Choroid plexus epithelial cell (primary cell): ENCODE data around the gene ADGRA3.

ENCODE experiments used
- DNase-seq: peaks from one replicate; pipeline ENCODE4 v3.0.0-alpha.2; 2010; ENCODE audit warnings: low read depth
- H3K4me3 ChIP-seq: 2 replicates; pipeline ENCODE4 v1.5.1; 2011; ENCODE audit warnings: low read depth, mild to moderate bottlenecking, control low read depth, low read length, moderate library complexity
- TF ChIP-seq, protein P1 (sequence below): conservative IDR thresholded peaks from 2 replicates; pipeline ENCODE4 v1.5.1; 2011; ENCODE audit warnings: low read depth, mild to moderate bottlenecking, control low read depth, inconsistent platforms, low read length, moderate library complexity

The ADGRA3 gene

GRCh38 chr4:22435652-22436051 lies 80.2 kb downstream of the ADGRA3 start:
- no peak for DNase-seq
- no peak overlapping the region for H3K4me3 ChIP-seq
- TF ChIP-seq, protein P1, sequence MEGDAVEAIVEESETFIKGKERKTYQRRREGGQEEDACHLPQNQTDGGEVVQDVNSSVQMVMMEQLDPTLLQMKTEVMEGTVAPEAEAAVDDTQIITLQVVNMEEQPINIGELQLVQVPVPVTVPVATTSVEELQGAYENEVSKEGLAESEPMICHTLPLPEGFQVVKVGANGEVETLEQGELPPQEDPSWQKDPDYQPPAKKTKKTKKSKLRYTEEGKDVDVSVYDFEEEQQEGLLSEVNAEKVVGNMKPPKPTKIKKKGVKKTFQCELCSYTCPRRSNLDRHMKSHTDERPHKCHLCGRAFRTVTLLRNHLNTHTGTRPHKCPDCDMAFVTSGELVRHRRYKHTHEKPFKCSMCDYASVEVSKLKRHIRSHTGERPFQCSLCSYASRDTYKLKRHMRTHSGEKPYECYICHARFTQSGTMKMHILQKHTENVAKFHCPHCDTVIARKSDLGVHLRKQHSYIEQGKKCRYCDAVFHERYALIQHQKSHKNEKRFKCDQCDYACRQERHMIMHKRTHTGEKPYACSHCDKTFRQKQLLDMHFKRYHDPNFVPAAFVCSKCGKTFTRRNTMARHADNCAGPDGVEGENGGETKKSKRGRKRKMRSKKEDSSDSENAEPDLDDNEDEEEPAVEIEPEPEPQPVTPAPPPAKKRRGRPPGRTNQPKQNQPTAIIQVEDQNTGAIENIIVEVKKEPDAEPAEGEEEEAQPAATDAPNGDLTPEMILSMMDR = no peak

GRCh38 chr4:22434895-22435294 lies 81.0 kb downstream of the ADGRA3 start:
- DNase-seq = peak; percentile 86
- TF ChIP-seq, protein P1 = peak; percentile 83
- no peak overlapping the region for H3K4me3 ChIP-seq

GRCh38 chr4:22430626-22431025 lies 85.2 kb downstream of the ADGRA3 start:
- TF ChIP-seq, protein P1 = no peak
- H3K4me3 ChIP-seq = no peak overlapping the region
- no peak for DNase-seq

DNA sequence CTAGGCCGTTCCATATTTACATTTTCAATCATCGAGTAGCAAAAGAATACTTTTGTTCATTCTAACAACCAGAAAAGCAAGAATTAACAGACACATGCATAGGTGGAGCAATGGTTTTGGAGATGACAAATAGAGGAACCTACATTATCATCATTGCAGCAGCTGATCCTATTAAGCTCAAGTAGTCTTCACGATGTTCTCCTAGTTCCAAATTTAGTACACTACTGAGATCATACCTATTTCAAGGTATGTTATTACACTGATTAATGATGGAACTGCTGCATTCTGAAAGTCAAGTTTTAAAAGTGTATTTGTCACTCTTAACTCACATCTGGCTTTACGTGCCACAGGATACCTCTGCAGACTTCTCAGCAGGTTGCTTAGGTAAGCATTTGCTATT lies 87.4 kb downstream of the ADGRA3 start:
- TF ChIP-seq, protein P1 = no peak
- no peak overlapping the region for H3K4me3 ChIP-seq
- no peak for DNase-seq

DNA sequence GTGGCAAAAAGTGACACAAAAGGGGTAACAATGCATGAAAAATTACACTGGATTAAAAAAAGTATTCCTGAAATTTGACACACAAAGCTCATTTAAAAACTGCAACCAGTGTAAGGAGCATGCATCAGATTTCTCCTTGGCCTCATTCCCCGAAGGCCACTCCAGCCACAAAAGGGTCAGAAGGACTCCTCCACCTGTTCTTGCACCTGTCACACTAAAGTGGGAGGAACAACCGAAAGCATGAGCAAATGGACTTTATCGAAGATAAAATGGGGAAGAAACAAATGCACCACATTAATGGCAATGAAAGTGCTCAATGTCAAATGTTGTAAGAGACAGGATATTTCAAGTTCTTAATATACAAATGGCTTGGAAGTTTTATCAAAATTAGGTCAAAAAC lies 88.2 kb downstream of the ADGRA3 start:
- no peak for DNase-seq
- TF ChIP-seq, protein P1 = no peak
- no peak overlapping the region for H3K4me3 ChIP-seq

- TF ChIP-seq, protein P1 = no peak
- H3K4me3 ChIP-seq = no peak overlapping the region
- no peak for DNase-seq
Observed at GRCh38 chr4:22420291-22420690, 95.6 kb downstream of the ADGRA3 start.

GRCh38 chr4:22417408-22417807 lies 98.5 kb downstream of the ADGRA3 start:
- peak; percentile 15 for DNase-seq
- H3K4me3 ChIP-seq = no peak overlapping the region
- TF ChIP-seq, protein P1 = no peak
